Esophagus squamous epithelium (tissue), 5 donors: ENCODE results near the gene PIK3R2. TPM values are rescaled to one million over a fixed set of nuclear protein-coding genes. Genes with fewer than 3 reads are reported as not detected.

Source experiments
- DNase-seq: peaks from one replicate; lab custom pipeline; 2025; lab: John Stamatoyannopoulos, UW
- H3K27ac ChIP-seq, 4 donors: fragments of 200-600 bp; sonication (generic); one replicate each; pipeline ENCODE4 v1.5.1; 2016 to 2019; ENCODE audit warnings: mild to moderate bottlenecking in 1 of 4
- H3K27me3 ChIP-seq, 4 donors: fragments of 200-600 bp; sonication (generic); 1 replicate in 3 of 4; 2 replicates in 1 of 4; pipeline versions ENCODE4 v1.5.1 to v1.6.0; 2017 to 2021; ENCODE audit warnings: antibody characterized with exemption in 1 of 4
- H3K36me3 ChIP-seq, 3 donors: fragments of 200-600 bp; sonication (generic); one replicate each; pipeline ENCODE4 v1.5.1; 2016 to 2019
- H3K4me1 ChIP-seq, 3 donors: fragments of 200-600 bp; sonication (generic); one replicate each; pipeline ENCODE4 v1.5.1; 2017 to 2019
- H3K4me3 ChIP-seq, 4 donors: fragments of 200-600 bp; sonication (generic); 1 replicate in 3 of 4; 2 replicates in 1 of 4; pipeline ENCODE4 v1.5.1; 2016 to 2019; ENCODE audit warnings: mild to moderate bottlenecking in 2 of 4, moderate library complexity in 1 of 4
- H3K9me3 ChIP-seq, 3 donors: fragments of 200-600 bp; sonication (generic); one replicate each; pipeline ENCODE4 v1.5.1; 2016 to 2019
- CTCF ChIP-seq, 6 experiments: fragments of 450-650 bp in 4 of 6; fragments of 200-600 bp in 2 of 6; sonication (generic) in 2 of 6; IDR thresholded peaks; one replicate each; pipeline ENCODE4 v1.5.1; 2016 to 2019; ENCODE audit warnings: antibody characterized with exemption in 6 of 6, mild to moderate bottlenecking in 4 of 6, moderate library complexity in 4 of 6
- POLR2A ChIP-seq, 4 donors: fragments of 450-650 bp; IDR thresholded peaks; one replicate each; pipeline ENCODE4 v1.6.1; 2017; ENCODE audit warnings: antibody characterized with exemption in 4 of 4, mild to moderate bottlenecking in 4 of 4, moderate library complexity in 3 of 4
- WGBS, 2 donors: methylation state at CpG; one replicate each; pipeline ENCODE4 v1.1.5; 2018; 5-methylcytosine and 5-hydroxymethylcytosine counted together
- intact Hi-C: fragments of 100-400 bp; cut with DNase I; formaldehyde crosslinking; loops from one replicate; pipeline ENCODE4 v1.15.0; 2022
- small RNA-seq, 4 donors: library from RNA; depleted of rRNA; stranded (forward); fragments of <200 nt; gene quantifications; one replicate each; pipeline ENCODE3, GENCODE V24; 2016
- total RNA-seq, 4 donors: library from RNA; depleted of rRNA; stranded (reverse); fragments of >200 nt; gene quantifications; one replicate each; pipeline ENCODE4 v1.1.0, GENCODE V29; 2016
- donor health status: DM: yes; HTN: yes; CAD: no.

The PIK3R2 gene
- total RNA-seq, 4 donors from 2014 or later: 20.4 to 42.1 (median 29.1) TPM

GRCh38 chr19:18216789-18217188, 63.8 kb downstream of the PIK3R2 start:
- TF ChIP-seq POLR2A (IDR thresholded peaks at IDR 0.05) (no peak), CTCF (IDR thresholded peaks at IDR 0.05) (no peak)
- Histone ChIP-seq H3K27ac (no peak overlapping the region), H3K4me3 (no peak overlapping the region), H3K4me1 (peaks cover 0 to 9% (median 3%) of the 10 kb centered on the region in 3 donors), H3K36me3 (no peaks in the 10 kb centered on the region), H3K27me3 (peaks cover 0 to 23% (median 0%) of the 10 kb centered on the region in 4 donors), H3K9me3 (no peaks in the 10 kb centered on the region)
- 90 to 98% methylated on average over 6 to 8 of the region's 8 CpGs for WGBS, 2 donors
- intact Hi-C loops: no loop called here
- DNase-seq: no peak

GRCh38 chr19:18218159-18218558, 65.2 kb downstream of the PIK3R2 start:
- 60 to 72% methylated on average over 2 to 10 of the region's 17 CpGs for WGBS, 2 donors

GRCh38 chr19:18218600-18218999, 65.6 kb downstream of the PIK3R2 start:
- peaks cover 0 to 25% (median 0%) of the 10 kb centered on the region in 4 donors for H3K27me3 ChIP-seq
- intact Hi-C loops: no loop called here
- no peak overlapping the region for H3K4me3 ChIP-seq
- WGBS, 2 donors: 70 to 85% methylated on average over 2 to 3 of the region's 3 CpGs
- no peaks in the 10 kb centered on the region for H3K36me3 ChIP-seq
- H3K27ac ChIP-seq: no peak overlapping the region
- H3K9me3 ChIP-seq: no peaks in the 10 kb centered on the region
- peaks cover 0 to 9% (median 3%) of the 10 kb centered on the region in 3 donors for H3K4me1 ChIP-seq
- no peak for DNase-seq
- no peak for TF ChIP-seq CTCF (IDR thresholded peaks at IDR 0.05)
- no peak for TF ChIP-seq POLR2A (IDR thresholded peaks at IDR 0.05)

More at GRCh38 chr19:18218159-18218558, 65.2 kb downstream of the PIK3R2 start:
- Histone ChIP-seq H3K27ac (no peak overlapping the region), H3K4me3 (no peak overlapping the region), H3K36me3 (no peaks in the 10 kb centered on the region), H3K4me1 (peaks cover 0 to 9% (median 3%) of the 10 kb centered on the region in 3 donors), H3K9me3 (no peaks in the 10 kb centered on the region), H3K27me3 (peaks cover 0 to 25% (median 0%) of the 10 kb centered on the region in 4 donors)
- intact Hi-C loops: no loop called here
- no peak for DNase-seq
- no peak for TF ChIP-seq POLR2A (IDR thresholded peaks at IDR 0.05)
- no peak for TF ChIP-seq CTCF (IDR thresholded peaks at IDR 0.05)

Small RNA genes within 50 kb of the gene (small RNA-seq; reads per million reads assigned to genes)
- gene IFI30: 0 to 0.27 (median 0) reads per million in 4 donors

Other genes starting within 250 kb of the PIK3R2 start
- gene CCDC124, start 220.1 kb upstream of the PIK3R2 start, total RNA-seq: 10 to 100 TPM; 50.2 to 80.6 (median 54.5) TPM
- gene KCNN1, start 186.1 kb upstream of the PIK3R2 start, total RNA-seq: 1 to 10 TPM in 1 of 4 donors, under 1 TPM in 1, not detected in 2; 0.22 to 3.1 TPM
- gene ARRDC2, start 145.0 kb upstream of the PIK3R2 start, total RNA-seq: 10 to 100 TPM; 12.4 to 37.2 (median 15.4) TPM
- 1 to 10 TPM; 1.1 to 2.3 (median 1.9) TPM for gene IL12RB1, start 66.2 kb upstream of the PIK3R2 start, total RNA-seq
- gene MAST3, start 55.4 kb upstream of the PIK3R2 start, total RNA-seq: 1 to 10 TPM; 2.3 to 4.8 (median 4.1) TPM
- gene IFI30, start 20.6 kb downstream of the PIK3R2 start, total RNA-seq: 10 to 100 TPM; 11.3 to 90.5 (median 25.7) TPM
- 10 to 100 TPM; 10.6 to 23.5 (median 14.0) TPM for gene MPV17L2, start 40.1 kb downstream of the PIK3R2 start, total RNA-seq
- under 1 TPM in 3 of 4 donors, not detected in 1; 0.30 to 0.76 (median 0.44) TPM for gene RAB3A, start 50.9 kb downstream of the PIK3R2 start, total RNA-seq
- under 1 TPM in 1 of 4 donors, not detected in 3; 0.76 TPM for gene PDE4C, start 73.3 kb downstream of the PIK3R2 start, total RNA-seq
- gene IQCN, start 121.3 kb downstream of the PIK3R2 start, total RNA-seq: 1 to 10 TPM in 2 of 4 donors, under 1 TPM in 2; 0.23 to 3.1 (median 0.96) TPM
- gene JUND, start 128.5 kb downstream of the PIK3R2 start, total RNA-seq: 100 to 1,000 TPM in 3 of 4 donors, 10 to 100 TPM in 1; 71.7 to 192 (median 166) TPM
- 100 to 1,000 TPM in 3 of 4 donors, 10 to 100 TPM in 1; 97.3 to 228 (median 137) TPM for gene LSM4, start 169.9 kb downstream of the PIK3R2 start, total RNA-seq
- 10 to 100 TPM in 1 of 4 donors, 1 to 10 TPM in 2, under 1 TPM in 1; 0.83 to 10.1 (median 5.3) TPM for gene PGPEP1, start 187.4 kb downstream of the PIK3R2 start, total RNA-seq
- gene GDF15, start 233.0 kb downstream of the PIK3R2 start, total RNA-seq: 1 to 10 TPM in 1 of 4 donors, under 1 TPM in 1, not detected in 2; 0.76 to 2.3 TPM
- gene LRRC25, start 244.5 kb downstream of the PIK3R2 start, total RNA-seq: 10 to 100 TPM in 1 of 4 donors, 1 to 10 TPM in 1, under 1 TPM in 2; 0.53 to 10.3 (median 1.9) TPM